ENCODE data around the gene RFT1. TPM values are rescaled to one million over a fixed set of nuclear protein-coding genes. Genes with fewer than 3 reads are reported as not detected.

Gene RFT1
- polyA plus RNA-seq, 1 donor (not counting 4 experiments of a cell fraction or from before 2014, with no cell fraction given) = 34.4 TPM

GRCh38 chr3:53163444-53164387, 33.5 kb upstream of the RFT1 start:
- Histone ChIP-seq H3K4me1 (ENCODE audit: control insufficient read depth, extremely low read depth, insufficient read depth, low read length) (peaks cover 19% of the 10 kb centered on the region), H2AFZ (ENCODE audit: control insufficient read depth, low read length) (no peak overlapping the region), H3K27me3 (ENCODE audit: control insufficient read depth, extremely low read depth, insufficient read depth, low read length) (peaks cover 13% of the 10 kb centered on the region), H3K9ac (ENCODE audit: control insufficient read depth, extremely low read depth, insufficient read depth, low read length) (no peak overlapping the region), H3K27ac (ENCODE audit: control insufficient read depth, insufficient read depth, low read length) (no peak overlapping the region), H3K36me3 (ENCODE audit: control insufficient read depth in 2 of 2, extremely low read depth in 1 of 2, insufficient read depth in 2 of 2, low read length in 2 of 2) (no peaks in the 10 kb centered on the region), H3K9me3 (ENCODE audit: control insufficient read depth, low read depth, low read length) (no peaks in the 10 kb centered on the region), H3K4me2 (ENCODE audit: control insufficient read depth, extremely low read depth, insufficient read depth, low read depth, low read length) (peak overlapping the region; percentile 97), H3K79me2 (ENCODE audit: control insufficient read depth, insufficient read depth, low read length) (peaks cover 28% of the 10 kb centered on the region), H4K20me1 (ENCODE audit: control insufficient read depth, extremely low read depth, insufficient read depth, low read length) (peaks cover 10% of the 10 kb centered on the region), H3K9me1 (ENCODE audit: control insufficient read depth, extremely low read depth, insufficient read depth, low read length) (peaks cover 2% of the 10 kb centered on the region), H3K4me3 (ENCODE audit: control insufficient read depth in 2 of 3, extremely low read depth in 1 of 3, insufficient read depth in 2 of 3, low read depth in 1 of 3, low read length in 3 of 3) (peak overlapping the region in 1 of 3 experiments; percentile 52)
- DNase-seq (ENCODE audit: low read depth, low spot score) (no peak), FAIRE-seq (no peak)
- TF ChIP-seq EZH2 (IDR thresholded peaks at IDR 0.05; ENCODE audit: low read length) = no peak
- TF ChIP-seq, protein P1, sequence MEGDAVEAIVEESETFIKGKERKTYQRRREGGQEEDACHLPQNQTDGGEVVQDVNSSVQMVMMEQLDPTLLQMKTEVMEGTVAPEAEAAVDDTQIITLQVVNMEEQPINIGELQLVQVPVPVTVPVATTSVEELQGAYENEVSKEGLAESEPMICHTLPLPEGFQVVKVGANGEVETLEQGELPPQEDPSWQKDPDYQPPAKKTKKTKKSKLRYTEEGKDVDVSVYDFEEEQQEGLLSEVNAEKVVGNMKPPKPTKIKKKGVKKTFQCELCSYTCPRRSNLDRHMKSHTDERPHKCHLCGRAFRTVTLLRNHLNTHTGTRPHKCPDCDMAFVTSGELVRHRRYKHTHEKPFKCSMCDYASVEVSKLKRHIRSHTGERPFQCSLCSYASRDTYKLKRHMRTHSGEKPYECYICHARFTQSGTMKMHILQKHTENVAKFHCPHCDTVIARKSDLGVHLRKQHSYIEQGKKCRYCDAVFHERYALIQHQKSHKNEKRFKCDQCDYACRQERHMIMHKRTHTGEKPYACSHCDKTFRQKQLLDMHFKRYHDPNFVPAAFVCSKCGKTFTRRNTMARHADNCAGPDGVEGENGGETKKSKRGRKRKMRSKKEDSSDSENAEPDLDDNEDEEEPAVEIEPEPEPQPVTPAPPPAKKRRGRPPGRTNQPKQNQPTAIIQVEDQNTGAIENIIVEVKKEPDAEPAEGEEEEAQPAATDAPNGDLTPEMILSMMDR (optimal IDR thresholded peaks at IDR 0.05 in 1 of 3, IDR thresholded peaks at IDR 0.05 in 1 of 3, conservative IDR thresholded peaks at IDR 0.05 in 1 of 3; ENCODE audit: extremely low read depth in 1 of 3, insufficient read depth in 2 of 3, low read length in 3 of 3) = no peak
- dilution Hi-C loops (cut with MboI; ENCODE audit: extremely low pct_ligation_motif_present, low sequenced_read_pairs) = no loop called here

DNA sequence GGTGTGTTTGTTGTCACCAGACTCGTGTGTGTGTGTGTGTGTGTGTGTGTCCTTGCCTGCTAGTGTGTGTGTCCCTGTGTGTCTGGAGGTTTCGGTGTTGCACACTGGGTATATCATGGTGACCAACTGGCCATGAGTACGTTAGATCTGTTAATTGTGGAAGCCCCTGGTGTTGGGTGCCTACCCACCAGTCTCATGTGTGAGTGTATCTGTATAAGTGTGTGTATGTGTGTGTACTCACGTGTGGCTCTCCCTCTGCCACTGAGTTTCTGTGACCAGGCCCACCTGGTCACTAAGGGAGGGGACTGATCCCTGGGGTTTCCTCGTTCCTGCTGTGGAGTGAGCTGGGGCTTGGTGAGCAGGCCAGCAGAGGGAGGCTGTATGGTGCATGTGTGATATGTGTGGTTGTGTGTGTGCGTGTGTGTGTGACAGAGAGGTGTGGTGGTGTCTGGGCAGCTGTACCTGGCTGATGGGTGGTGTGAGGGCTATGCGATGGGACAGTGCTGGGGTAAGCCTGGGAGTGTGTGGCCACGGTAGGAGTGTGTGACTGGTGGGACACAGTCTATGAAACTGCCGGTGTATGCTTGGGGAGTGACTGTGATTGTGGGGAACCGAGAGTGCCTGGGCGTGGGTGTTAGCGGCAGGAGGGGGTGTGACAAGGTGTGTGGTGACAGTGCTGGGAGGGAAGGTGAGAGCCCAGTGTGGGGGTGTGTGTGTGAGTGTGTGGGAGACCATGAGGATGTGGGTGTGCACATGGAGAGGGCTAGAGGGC, 32.6 kb upstream of the RFT1 start:
- DNase-seq (ENCODE audit: low read depth, low spot score) (no peak), FAIRE-seq (peak; percentile 41)
- Histone ChIP-seq H3K36me3 (ENCODE audit: control insufficient read depth in 2 of 2, extremely low read depth in 1 of 2, insufficient read depth in 2 of 2, low read length in 2 of 2) (no peaks in the 10 kb centered on the region), H2AFZ (ENCODE audit: control insufficient read depth, low read length) (no peak overlapping the region), H3K9me1 (ENCODE audit: control insufficient read depth, extremely low read depth, insufficient read depth, low read length) (peaks cover 2% of the 10 kb centered on the region), H3K9me3 (ENCODE audit: control insufficient read depth, low read depth, low read length) (no peaks in the 10 kb centered on the region), H3K27me3 (ENCODE audit: control insufficient read depth, extremely low read depth, insufficient read depth, low read length) (peaks cover 15% of the 10 kb centered on the region), H3K27ac (ENCODE audit: control insufficient read depth, insufficient read depth, low read length) (peak overlapping the region; percentile 2), H3K4me2 (ENCODE audit: control insufficient read depth, extremely low read depth, insufficient read depth, low read depth, low read length) (peak overlapping the region; percentile 97), H3K4me3 (ENCODE audit: control insufficient read depth in 2 of 3, extremely low read depth in 1 of 3, insufficient read depth in 2 of 3, low read depth in 1 of 3, low read length in 3 of 3) (peak overlapping the region; percentile 52 to 88 (median 65)), H3K9ac (ENCODE audit: control insufficient read depth, extremely low read depth, insufficient read depth, low read length) (peak overlapping the region; percentile 62), H3K79me2 (ENCODE audit: control insufficient read depth, insufficient read depth, low read length) (peaks cover 24% of the 10 kb centered on the region), H4K20me1 (ENCODE audit: control insufficient read depth, extremely low read depth, insufficient read depth, low read length) (peaks cover 7% of the 10 kb centered on the region), H3K4me1 (ENCODE audit: control insufficient read depth, extremely low read depth, insufficient read depth, low read length) (peaks cover 19% of the 10 kb centered on the region)
- dilution Hi-C loops (cut with MboI; ENCODE audit: extremely low pct_ligation_motif_present, low sequenced_read_pairs) = no loop called here
- TF ChIP-seq, protein P1 (optimal IDR thresholded peaks at IDR 0.05 in 1 of 3, IDR thresholded peaks at IDR 0.05 in 1 of 3, conservative IDR thresholded peaks at IDR 0.05 in 1 of 3; ENCODE audit: extremely low read depth in 1 of 3, insufficient read depth in 2 of 3, low read length in 3 of 3) = no peak
- no peak for TF ChIP-seq EZH2 (IDR thresholded peaks at IDR 0.05; ENCODE audit: low read length)

All from keratinocyte (primary cell).